ENCODE data around the gene ZNF660. TPM values are rescaled to one million over a fixed set of nuclear protein-coding genes. Genes with fewer than 3 reads are reported as not detected.

The ZNF660 gene
- total RNA-seq, 1 donor from 2014 or later: 2.1 TPM

GRCh38 chr3:44628716-44629115, 44.0 kb downstream of the ZNF660 start:
- no peak for DNase-seq (ENCODE audit: low read depth)

- no peak for DNase-seq (ENCODE audit: low read depth)
Measured at GRCh38 chr3:44632193-44632592, 47.4 kb downstream of the ZNF660 start.

- DNase-seq (ENCODE audit: low read depth): no peak
Measured at GRCh38 chr3:44642337-44642736, 57.6 kb downstream of the ZNF660 start.

DNA sequence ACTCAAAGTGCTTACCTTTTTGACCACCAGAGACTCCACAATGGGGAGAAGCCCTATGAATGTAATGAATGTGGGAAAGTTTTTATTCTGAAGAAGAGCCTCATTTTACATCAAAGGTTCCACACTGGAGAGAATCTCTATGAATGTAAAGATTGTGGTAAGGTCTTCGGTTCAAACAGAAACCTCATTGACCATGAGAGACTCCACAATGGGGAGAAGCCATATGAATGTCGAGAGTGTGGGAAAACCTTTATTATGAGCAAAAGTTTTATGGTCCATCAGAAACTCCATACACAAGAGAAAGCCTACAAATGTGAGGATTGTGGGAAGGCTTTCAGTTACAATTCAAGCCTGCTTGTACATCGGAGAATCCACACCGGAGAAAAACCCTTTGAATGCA, 58.3 kb downstream of the ZNF660 start:
- no peak for DNase-seq (ENCODE audit: low read depth)

- no peak for DNase-seq (ENCODE audit: low read depth)
Measured at GRCh38 chr3:44647771-44648170, 63.0 kb downstream of the ZNF660 start.

DNA sequence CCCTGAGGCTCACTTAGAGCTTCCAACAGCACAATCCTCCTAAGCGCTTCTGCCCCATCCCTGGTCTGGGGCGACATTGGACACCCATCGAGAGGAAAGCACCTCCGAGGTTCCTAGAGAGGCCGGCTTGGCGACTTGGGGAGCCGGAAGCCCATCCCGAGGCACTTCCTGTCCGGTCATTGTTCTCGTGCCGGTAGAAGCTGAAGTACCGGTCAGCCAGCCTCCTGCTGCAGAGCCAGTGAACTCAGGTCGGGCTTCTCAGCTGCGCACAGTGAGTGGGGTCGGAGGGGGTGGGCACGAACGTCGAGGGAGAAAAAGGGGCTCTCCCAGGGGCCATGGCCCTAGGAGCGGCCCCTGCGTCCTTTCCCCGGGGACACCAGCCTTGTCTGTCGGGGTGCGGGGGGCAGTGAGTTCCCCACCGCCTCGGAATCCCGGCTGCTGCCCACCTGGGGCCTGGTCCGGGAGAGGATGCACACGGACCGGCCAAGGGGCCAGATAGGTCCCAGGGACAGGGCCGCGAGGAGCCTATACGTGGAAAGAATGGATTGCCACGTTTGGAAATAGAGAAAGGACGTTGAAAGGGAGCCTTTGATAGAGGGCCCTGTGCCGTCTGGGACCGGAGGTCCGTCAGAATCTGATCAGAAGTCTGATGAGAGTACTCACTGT, 63.9 kb downstream of the ZNF660 start, which contains the start of gene ZNF35:
Gene ZNF35 (plus strand): TSS at position 169 of the 666 bp plus-strand sequence. CDS start 2,336 bp downstream, outside the sequence.
- peak; percentile 92 for DNase-seq (ENCODE audit: low read depth)

Other genes with a start within 250 kb of the ZNF660 start
- gene TCAIM, start 246.2 kb upstream of the ZNF660 start, total RNA-seq: 38.3 and 60.9 TPM in 2 replicates
- gene ZNF445, start 107.3 kb upstream of the ZNF660 start, total RNA-seq: 8.6 and 10.4 TPM in 2 replicates
- gene ZKSCAN7, start 29.8 kb upstream of the ZNF660 start, total RNA-seq: 8.8 and 8.9 TPM in 2 replicates
- gene ZNF197, start 40.1 kb downstream of the ZNF660 start, total RNA-seq: 25.0 and 25.2 TPM in 2 replicates
- gene ZNF35, start 63.8 kb downstream of the ZNF660 start, total RNA-seq: 15.3 and 18.7 TPM in 2 replicates
- gene ZNF502, start 127.7 kb downstream of the ZNF660 start, total RNA-seq: 2.0 and 2.6 TPM in 2 replicates
- 0.42 and 1.1 TPM in 2 replicates for gene ZNF501, start 144.7 kb downstream of the ZNF660 start, total RNA-seq
- gene KIAA1143, start 176.7 kb downstream of the ZNF660 start, total RNA-seq: 24.9 and 36.5 TPM in 2 replicates
- gene KIF15, start 176.8 kb downstream of the ZNF660 start, total RNA-seq: 0.47 and 1.2 TPM in 2 replicates